Suppressor macrophage (primary cell): Measurements from ENCODE around the gene ITGA11.
"Not testable (repeated sequence)": the region's sequence is repeated elsewhere in the genome, so short reads cannot be mapped to it uniquely, and the experiment has no call there.

Experiments used
- DNase-seq, 4 experiments: peaks; one replicate each; pipeline ENCODE4 v3.0.0-alpha.2; 2020 to 2022

The ITGA11 gene

GRCh38 chr15:68425428-68426060 is 6.4 kb downstream of the ITGA11 start:
- no peak for DNase-seq

GRCh38 chr15:68424754-68425390 is 7.1 kb downstream of the ITGA11 start:
- no peak for DNase-seq

- no peak for DNase-seq
Observed at GRCh38 chr15:68423359-68424296, 8.3 kb downstream of the ITGA11 start.

GRCh38 chr15:68422403-68423145 is 9.4 kb downstream of the ITGA11 start:
- not testable (repeated sequence) for DNase-seq

- no peak for DNase-seq
Observed at GRCh38 chr15:68421798-68422402, 10.1 kb downstream of the ITGA11 start.

- DNase-seq = peak; percentile 23 to 71 (median 56)
Observed at GRCh38 chr15:68421115-68421551, 10.8 kb downstream of the ITGA11 start.

- DNase-seq = no peak
Observed at GRCh38 chr15:68420186-68420684, 11.7 kb downstream of the ITGA11 start.

GRCh38 chr15:68419301-68420175 is 12.4 kb downstream of the ITGA11 start:
- DNase-seq = no peak

GRCh38 chr15:68418611-68419161 is 13.3 kb downstream of the ITGA11 start:
- peak; percentile 14 to 56 (median 41) for DNase-seq

- no peak for DNase-seq
Observed at GRCh38 chr15:68417897-68418296, 14.1 kb downstream of the ITGA11 start.

GRCh38 chr15:68417051-68417450 is 14.9 kb downstream of the ITGA11 start:
- DNase-seq = no peak

GRCh38 chr15:68416158-68416535 is 15.8 kb downstream of the ITGA11 start:
- no peak for DNase-seq

- no peak for DNase-seq
Observed at GRCh38 chr15:68415501-68416157, 16.3 kb downstream of the ITGA11 start.

GRCh38 chr15:68415061-68415460 is 16.9 kb downstream of the ITGA11 start:
- DNase-seq = no peak

- no peak for DNase-seq
Observed at GRCh38 chr15:68414591-68414990, 17.4 kb downstream of the ITGA11 start.

- no peak for DNase-seq
Observed at GRCh38 chr15:68414206-68414555, 17.8 kb downstream of the ITGA11 start.

- DNase-seq = no peak
Observed at GRCh38 chr15:68413363-68414205, 18.4 kb downstream of the ITGA11 start.

- no peak for DNase-seq
Observed at GRCh38 chr15:68412218-68412617, 19.7 kb downstream of the ITGA11 start.

GRCh38 chr15:68411735-68412134 is 20.2 kb downstream of the ITGA11 start:
- no peak for DNase-seq
